Neural progenitor cell (in vitro differentiated cells): ENCODE data around the gene ATAD3B. TPM values are rescaled to one million over a fixed set of nuclear protein-coding genes. Genes with fewer than 3 reads are reported as not detected.
"Not testable (repeated sequence)": the region's sequence is repeated elsewhere in the genome, so short reads cannot be mapped to it uniquely, and the experiment has no call there.

Source experiments
- DNase-seq: peaks from one replicate; pipeline ENCODE4 v3.0.0-alpha.2; 2016; ENCODE audit warnings: low spot score
- H2AFZ ChIP-seq: fragments of 200-600 bp; sonication (generic); replicated peaks from 2 replicates; pipeline ENCODE4 v1.6.1; 2016; ENCODE audit warnings: antibody characterized with exemption
- H3F3A ChIP-seq: fragments of 200-600 bp; sonication (generic); 2 replicates; pipeline ENCODE4 v1.6.1; 2016; ENCODE audit warnings: antibody characterized with exemption, low read depth
- H3K27ac ChIP-seq: fragments of 200-600 bp; sonication (generic); 2 replicates; pipeline ENCODE4 v1.5.1; 2016; ENCODE audit warnings: mild to moderate bottlenecking
- H3K27me3 ChIP-seq: fragments of 200-600 bp; sonication (generic); 2 replicates; pipeline ENCODE4 v1.6.1; 2016; ENCODE audit warnings: mild to moderate bottlenecking, moderate library complexity
- H3K36me3 ChIP-seq: fragments of 200-600 bp; sonication (generic); 2 replicates; pipeline ENCODE4 v1.5.1; 2016
- H3K4me1 ChIP-seq: fragments of 200-600 bp; sonication (generic); 2 replicates; pipeline ENCODE4 v1.6.1; 2016; ENCODE audit warnings: mixed run types
- H3K4me2 ChIP-seq: fragments of 200-600 bp; sonication (generic); 2 replicates; pipeline ENCODE4 v1.6.1; 2016
- H3K4me3 ChIP-seq: fragments of 200-600 bp; sonication (generic); 2 replicates; pipeline ENCODE4 v1.5.1; 2016
- H3K79me2 ChIP-seq: fragments of 200-600 bp; sonication (generic); 2 replicates; pipeline ENCODE4 v1.6.1; 2016; ENCODE audit warnings: low read depth
- H3K9ac ChIP-seq: fragments of 200-600 bp; sonication (generic); 2 replicates; pipeline ENCODE4 v1.6.1; 2016
- H3K9me3 ChIP-seq: fragments of 200-600 bp; sonication (generic); 2 replicates; pipeline ENCODE4 v1.5.1; 2016; ENCODE audit warnings: low read depth
- H4K20me1 ChIP-seq: fragments of 200-600 bp; sonication (generic); 2 replicates; pipeline ENCODE4 v1.6.1; 2016; ENCODE audit warnings: low read depth
- H3K27ac Mint-ChIP-seq: 3 replicates; pipeline ENCODE4 v1.8.0; 2021; ENCODE audit warnings: mixed read lengths
- H3K27me3 Mint-ChIP-seq: 2 replicates; pipeline ENCODE4 v1.8.0; 2022; ENCODE audit warnings: low read depth, mild to moderate bottlenecking, inconsistent platforms, moderate library complexity, mixed read lengths; ENCODE audit not compliant: insufficient read depth
- H3K36me3 Mint-ChIP-seq: 3 replicates; pipeline ENCODE4 v1.8.0; 2021; ENCODE audit warnings: mixed read lengths
- H3K4me1 Mint-ChIP-seq: 3 replicates; pipeline ENCODE4 v1.8.0; 2021; ENCODE audit warnings: mixed read lengths
- H3K4me3 Mint-ChIP-seq: 3 replicates; pipeline ENCODE4 v1.8.0; 2021; ENCODE audit warnings: mild to moderate bottlenecking, moderate library complexity, mixed read lengths
- H3K9me3 Mint-ChIP-seq: 3 replicates; pipeline ENCODE4 v1.8.0; 2020; ENCODE audit warnings: mixed read lengths
- EZH2 ChIP-seq: fragments of 200-600 bp; sonication (generic); IDR thresholded peaks from 2 replicates; pipeline ENCODE4 v1.6.1; 2017; ENCODE audit warnings: antibody characterized with exemption, mild to moderate bottlenecking, moderate library complexity
- EZH2phosphoT487 ChIP-seq: fragments of 200-600 bp; sonication (generic); IDR thresholded peaks from 2 replicates; pipeline ENCODE4 v1.6.1; 2017; ENCODE audit warnings: antibody characterized with exemption
- total RNA-seq: library from RNA; depleted of rRNA; stranded (reverse); fragments of >200 nt; gene quantifications from 2 replicates; pipeline ENCODE4 v1.2.3, GENCODE V29; 2015; ENCODE audit warnings: low replicate concordance
- TF ChIP-seq, protein P1 (sequence below): fragments of 200-600 bp; sonication (generic); IDR thresholded peaks from 2 replicates; pipeline ENCODE4 v1.5.1; 2017; ENCODE audit warnings: antibody characterized with exemption, mild to moderate bottlenecking

The ATAD3B gene
- total RNA-seq, 1 donor from 2014 or later, result 9.3 TPM

DNA sequence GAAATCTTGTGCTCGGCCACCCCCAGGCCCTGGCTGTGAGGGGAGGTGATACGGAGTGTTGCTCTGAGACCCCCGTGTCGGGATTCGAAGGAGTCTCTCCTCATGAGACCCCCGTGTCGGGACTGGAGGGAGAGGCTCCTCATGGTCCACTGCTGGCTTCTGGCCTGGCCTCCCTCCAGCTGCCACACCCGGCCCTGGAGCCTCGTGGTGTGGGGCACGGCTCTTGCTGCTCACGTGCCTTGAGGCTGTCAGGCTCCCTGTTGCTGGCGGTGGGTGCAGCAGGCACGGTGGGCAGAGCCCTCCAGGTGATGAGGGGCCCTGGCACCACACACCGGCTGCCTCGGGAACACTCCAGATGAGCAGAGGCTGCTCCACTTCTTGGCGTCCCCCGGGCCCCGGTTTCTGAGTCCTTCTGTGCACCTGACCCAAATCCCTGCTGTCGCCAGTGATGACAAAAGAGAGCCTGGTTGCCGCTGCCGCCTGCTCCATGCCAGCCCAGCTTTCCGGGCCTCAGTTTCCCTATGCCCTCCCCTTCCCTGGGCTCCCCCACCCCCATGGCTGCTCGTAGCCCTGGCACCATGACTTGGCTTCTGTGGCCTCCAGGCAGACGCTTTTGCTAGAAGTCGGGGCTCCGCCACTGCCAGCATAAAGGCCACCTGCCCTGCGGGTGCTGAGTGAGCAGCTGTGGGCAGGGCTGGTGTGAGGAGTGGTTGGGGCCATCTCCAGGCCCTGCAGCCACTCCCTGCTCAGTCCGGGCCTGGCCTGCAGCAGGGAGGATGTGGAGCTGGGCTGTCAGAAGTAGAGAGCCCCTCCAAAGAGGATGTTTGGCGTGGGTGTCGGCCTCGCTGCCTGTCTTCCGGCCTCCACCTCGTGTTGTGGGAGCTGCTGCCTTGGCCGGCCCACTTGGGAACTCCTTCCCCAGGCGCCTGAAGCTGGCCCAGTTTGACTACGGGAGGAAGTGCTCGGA, 57.0 kb downstream of the ATAD3B start:
- Histone ChIP-seq H3K27ac (no peak overlapping the region), H3F3A (no peaks in the 10 kb centered on the region), H2AFZ (no peak overlapping the region), H3K4me2 (no peak overlapping the region), H3K27me3 (no peaks in the 10 kb centered on the region), H3K36me3 (no peaks in the 10 kb centered on the region), H3K4me3 (no peak overlapping the region), H3K9ac (no peak overlapping the region), H3K9me3 (no peaks in the 10 kb centered on the region), H4K20me1 (no peaks in the 10 kb centered on the region), H3K4me1 (no peaks in the 10 kb centered on the region), H3K79me2 (no peaks in the 10 kb centered on the region)
- no peak for TF ChIP-seq EZH2phosphoT487
- TF ChIP-seq EZH2, result no peak
- no peak overlapping the region for H3K27ac Mint-ChIP-seq
- H3K4me1 Mint-ChIP-seq, result no peaks in the 10 kb centered on the region
- H3K27me3 Mint-ChIP-seq, result no peaks in the 10 kb centered on the region
- DNase-seq, result no peak
- no peak overlapping the region for H3K4me3 Mint-ChIP-seq
- peaks cover 16% of the 10 kb centered on the region for H3K36me3 Mint-ChIP-seq
- peaks cover 10% of the 10 kb centered on the region for H3K9me3 Mint-ChIP-seq

DNA sequence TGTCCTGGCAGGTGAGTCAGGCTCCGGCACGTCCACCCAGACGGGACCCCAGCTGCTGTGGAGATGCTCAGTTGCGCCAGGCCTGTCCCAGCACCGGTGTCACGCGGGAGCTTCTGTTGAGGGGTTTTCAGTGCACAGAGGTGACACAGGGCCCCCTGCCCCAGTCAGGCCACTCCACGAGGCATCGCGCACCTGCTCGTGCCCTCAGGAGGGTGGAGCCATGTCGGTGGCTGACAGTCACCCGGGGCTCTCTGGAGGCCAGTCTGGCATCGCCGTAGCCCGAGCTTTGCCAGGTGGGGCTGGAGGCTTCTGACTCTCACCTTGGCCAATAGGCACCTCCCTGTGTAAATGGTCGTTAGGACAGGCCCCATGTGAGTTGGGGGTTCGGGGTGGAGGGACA, 57.8 kb downstream of the ATAD3B start:
- no peaks in the 10 kb centered on the region for H3K9me3 ChIP-seq
- Mint-ChIP-seq H3K27me3 (no peaks in the 10 kb centered on the region), H3K4me3 (no peak overlapping the region), H3K36me3 (peaks cover 16% of the 10 kb centered on the region), H3K4me1 (no peaks in the 10 kb centered on the region), H3K27ac (no peak overlapping the region), H3K9me3 (peaks cover 10% of the 10 kb centered on the region)
- H3K9ac ChIP-seq, result no peak overlapping the region
- H4K20me1 ChIP-seq, result no peaks in the 10 kb centered on the region
- H3K4me1 ChIP-seq, result no peaks in the 10 kb centered on the region
- H3K27ac ChIP-seq, result no peak overlapping the region
- H3K36me3 ChIP-seq, result no peaks in the 10 kb centered on the region
- no peaks in the 10 kb centered on the region for H3F3A ChIP-seq
- no peak for TF ChIP-seq EZH2
- DNase-seq, result no peak
- no peaks in the 10 kb centered on the region for H3K79me2 ChIP-seq
- no peak overlapping the region for H3K4me2 ChIP-seq
- H2AFZ ChIP-seq, result no peak overlapping the region
- H3K27me3 ChIP-seq, result no peaks in the 10 kb centered on the region
- no peak overlapping the region for H3K4me3 ChIP-seq

DNA sequence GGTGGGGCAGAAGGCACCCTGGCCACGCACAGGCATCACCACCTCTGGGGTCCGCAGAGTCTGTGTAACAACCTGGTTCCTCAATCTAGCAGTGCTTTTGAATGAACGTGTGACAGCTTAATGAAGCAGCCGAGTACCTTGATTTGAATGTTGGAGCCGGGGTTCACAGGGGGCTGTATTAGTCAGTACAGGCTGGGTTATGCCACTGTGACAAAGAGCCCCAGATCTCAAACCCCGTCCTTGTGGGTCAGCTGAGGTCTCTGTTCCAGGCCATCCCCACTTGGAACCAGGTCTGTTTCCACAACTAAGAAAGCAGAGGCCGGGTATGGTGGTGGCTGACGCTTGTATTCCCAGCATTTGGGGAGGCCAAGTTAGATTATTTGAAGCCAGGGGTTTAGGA, 58.4 kb downstream of the ATAD3B start:
- no peak for DNase-seq
- Mint-ChIP-seq H3K27me3 (no peaks in the 10 kb centered on the region), H3K4me1 (no peaks in the 10 kb centered on the region), H3K27ac (no peak overlapping the region), H3K9me3 (peaks cover 10% of the 10 kb centered on the region), H3K36me3 (peaks cover 16% of the 10 kb centered on the region), H3K4me3 (no peak overlapping the region)
- H3K36me3 ChIP-seq, result no peaks in the 10 kb centered on the region
- no peak overlapping the region for H3K4me3 ChIP-seq
- no peaks in the 10 kb centered on the region for H3K4me1 ChIP-seq
- H2AFZ ChIP-seq, result no peak overlapping the region
- no peaks in the 10 kb centered on the region for H3K79me2 ChIP-seq
- H3K9ac ChIP-seq, result no peak overlapping the region
- no peaks in the 10 kb centered on the region for H3K27me3 ChIP-seq
- TF ChIP-seq EZH2phosphoT487, result no peak
- H3K27ac ChIP-seq, result no peak overlapping the region
- H3F3A ChIP-seq, result no peaks in the 10 kb centered on the region
- no peaks in the 10 kb centered on the region for H3K9me3 ChIP-seq
- H3K4me2 ChIP-seq, result no peak overlapping the region
- H4K20me1 ChIP-seq, result no peaks in the 10 kb centered on the region

- no peak overlapping the region for H3K27ac Mint-ChIP-seq
These were observed 60.4 kb downstream of the ATAD3B start for GRCh38 chr1:1531947-1532346.

GRCh38 chr1:1533176-1533893, 61.8 kb downstream of the ATAD3B start:
- H3K36me3 ChIP-seq, H3K4me2 ChIP-seq, H3K4me3 Mint-ChIP-seq: not testable (repeated sequence)

More at GRCh38 chr1:1531947-1532346, 60.4 kb downstream of the ATAD3B start:
- Histone ChIP-seq H4K20me1 (peaks cover 8% of the 10 kb centered on the region), H3K79me2 (no peaks in the 10 kb centered on the region), H3K9ac (no peak overlapping the region), H3F3A (no peaks in the 10 kb centered on the region), H3K4me1 (no peaks in the 10 kb centered on the region), H2AFZ (no peak overlapping the region), H3K27me3 (no peaks in the 10 kb centered on the region), H3K9me3 (no peaks in the 10 kb centered on the region), H3K4me2 (no peak overlapping the region), H3K36me3 (no peaks in the 10 kb centered on the region), H3K27ac (no peak overlapping the region), H3K4me3 (no peak overlapping the region)
- no peak overlapping the region for H3K4me3 Mint-ChIP-seq
- H3K27me3 Mint-ChIP-seq, result no peaks in the 10 kb centered on the region
- DNase-seq, result no peak
- no peaks in the 10 kb centered on the region for H3K4me1 Mint-ChIP-seq
- peaks cover 14% of the 10 kb centered on the region for H3K36me3 Mint-ChIP-seq
- H3K9me3 Mint-ChIP-seq, result peaks cover 10% of the 10 kb centered on the region
- TF ChIP-seq, protein P1, sequence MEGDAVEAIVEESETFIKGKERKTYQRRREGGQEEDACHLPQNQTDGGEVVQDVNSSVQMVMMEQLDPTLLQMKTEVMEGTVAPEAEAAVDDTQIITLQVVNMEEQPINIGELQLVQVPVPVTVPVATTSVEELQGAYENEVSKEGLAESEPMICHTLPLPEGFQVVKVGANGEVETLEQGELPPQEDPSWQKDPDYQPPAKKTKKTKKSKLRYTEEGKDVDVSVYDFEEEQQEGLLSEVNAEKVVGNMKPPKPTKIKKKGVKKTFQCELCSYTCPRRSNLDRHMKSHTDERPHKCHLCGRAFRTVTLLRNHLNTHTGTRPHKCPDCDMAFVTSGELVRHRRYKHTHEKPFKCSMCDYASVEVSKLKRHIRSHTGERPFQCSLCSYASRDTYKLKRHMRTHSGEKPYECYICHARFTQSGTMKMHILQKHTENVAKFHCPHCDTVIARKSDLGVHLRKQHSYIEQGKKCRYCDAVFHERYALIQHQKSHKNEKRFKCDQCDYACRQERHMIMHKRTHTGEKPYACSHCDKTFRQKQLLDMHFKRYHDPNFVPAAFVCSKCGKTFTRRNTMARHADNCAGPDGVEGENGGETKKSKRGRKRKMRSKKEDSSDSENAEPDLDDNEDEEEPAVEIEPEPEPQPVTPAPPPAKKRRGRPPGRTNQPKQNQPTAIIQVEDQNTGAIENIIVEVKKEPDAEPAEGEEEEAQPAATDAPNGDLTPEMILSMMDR, result no peak
- TF ChIP-seq EZH2 (no peak), EZH2phosphoT487 (no peak)

DNA sequence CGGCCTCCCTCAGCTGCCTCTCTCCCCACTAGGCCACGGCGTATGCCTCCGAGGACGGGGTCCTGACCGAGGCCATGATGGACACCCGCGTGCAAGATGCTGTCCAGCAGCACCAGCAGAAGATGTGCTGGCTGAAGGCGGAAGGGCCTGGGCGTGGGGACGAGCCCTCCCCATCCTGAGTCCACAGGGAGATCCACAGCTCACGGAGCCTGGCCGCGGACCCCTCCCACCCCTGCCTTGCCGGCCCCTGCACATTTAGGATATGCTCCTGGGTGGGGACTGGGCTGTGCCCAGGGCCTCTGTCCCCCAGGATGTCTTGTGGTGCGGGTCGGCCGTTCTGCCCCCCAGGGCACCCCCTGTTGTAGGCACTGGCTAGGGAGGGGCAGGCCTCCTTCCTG, 62.3 kb downstream of the ATAD3B start:
- peaks cover 19% of the 10 kb centered on the region for H4K20me1 ChIP-seq
- not testable (repeated sequence) for H3K4me1 Mint-ChIP-seq, H3K9me3 Mint-ChIP-seq, H3K27ac ChIP-seq, H3K27me3 ChIP-seq, H3K27ac Mint-ChIP-seq, H3K4me3 Mint-ChIP-seq, H3K36me3 ChIP-seq, H3F3A ChIP-seq, H2AFZ ChIP-seq, H3K4me2 ChIP-seq, H3K4me3 ChIP-seq, DNase-seq, H3K9ac ChIP-seq, H3K79me2 ChIP-seq, H3K4me1 ChIP-seq, H3K27me3 Mint-ChIP-seq, H3K9me3 ChIP-seq
- H3K36me3 Mint-ChIP-seq, result peaks cover 18% of the 10 kb centered on the region

More at GRCh38 chr1:1533176-1533893, 61.8 kb downstream of the ATAD3B start:
- not testable (repeated sequence) for H3K4me1 ChIP-seq, H3F3A ChIP-seq, H3K79me2 ChIP-seq, DNase-seq, H3K27me3 ChIP-seq, H3K9ac ChIP-seq, H2AFZ ChIP-seq, H3K27ac Mint-ChIP-seq, H3K4me3 ChIP-seq, H3K9me3 Mint-ChIP-seq, H3K9me3 ChIP-seq, H3K27me3 Mint-ChIP-seq, H3K4me1 Mint-ChIP-seq, H3K27ac ChIP-seq
- H4K20me1 ChIP-seq, result peaks cover 14% of the 10 kb centered on the region
- peaks cover 14% of the 10 kb centered on the region for H3K36me3 Mint-ChIP-seq
